Astrocyte of the spinal cord (primary cell): Measurements from ENCODE around the gene STARD13.
A peak's percentile ranks its signal among the peaks of the same experiment; 100 is the strongest.

Source experiments
- DNase-seq: peaks from one replicate; pipeline ENCODE4 v3.0.0; 2011; ENCODE audit warnings: low read depth, low spot score
- H3K4me3 ChIP-seq: 2 replicates; pipeline ENCODE4 v1.5.1; 2011; ENCODE audit warnings: low read depth, mild to moderate bottlenecking, low read length, moderate library complexity
- CTCF ChIP-seq: IDR thresholded peaks from 2 replicates; pipeline ENCODE4 v1.5.1; 2012; ENCODE audit warnings: low read depth, mild to moderate bottlenecking, low read length, inconsistent platforms
- in situ Hi-C: cut with HindIII; loops from 2 replicates; pipeline ENCODE4 v1.10.0; 2017; ENCODE audit warnings: low sequenced_read_pairs

Gene STARD13

DNA sequence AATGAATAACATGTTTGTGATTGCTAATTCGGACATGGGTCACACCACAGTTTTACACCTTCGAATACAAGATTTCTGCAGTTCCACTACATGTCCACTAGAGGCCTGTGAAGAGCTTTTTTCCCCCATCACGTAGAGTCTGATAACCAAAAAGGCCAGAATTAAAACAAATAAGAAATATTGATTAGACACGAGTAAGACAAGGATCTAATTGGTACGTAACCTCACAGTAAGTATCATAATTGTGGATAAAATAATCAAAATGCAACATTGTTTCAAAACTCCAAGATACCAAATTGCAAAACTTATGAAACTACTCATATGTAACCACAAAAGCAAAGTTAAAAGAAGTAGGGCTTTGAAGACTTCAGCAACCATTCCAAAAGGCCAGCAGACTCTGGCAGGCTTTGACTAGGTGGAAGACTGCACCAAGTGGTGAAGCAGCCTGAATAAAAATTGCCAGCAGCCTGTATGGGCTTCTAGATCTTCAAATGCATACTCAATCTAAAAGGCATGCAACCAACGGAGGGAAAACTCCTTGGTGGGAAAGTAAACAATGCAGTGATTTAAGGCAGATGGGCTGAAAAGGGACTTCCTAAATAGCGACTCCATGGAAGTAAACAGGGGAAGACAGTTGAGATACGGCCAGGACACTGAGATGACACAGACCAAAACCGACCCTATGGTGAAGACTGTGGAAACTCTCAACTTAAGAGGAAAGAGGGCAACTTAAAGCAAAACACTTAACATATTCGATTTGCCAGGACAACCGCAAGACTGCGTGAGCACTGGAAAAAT lies 56.7 kb downstream of the STARD13 start:
- DNase-seq = peak; percentile 85
- H3K4me3 ChIP-seq = no peak overlapping the region
- peak; percentile 93 for TF ChIP-seq CTCF
- in situ Hi-C loops = no loop called here

DNA sequence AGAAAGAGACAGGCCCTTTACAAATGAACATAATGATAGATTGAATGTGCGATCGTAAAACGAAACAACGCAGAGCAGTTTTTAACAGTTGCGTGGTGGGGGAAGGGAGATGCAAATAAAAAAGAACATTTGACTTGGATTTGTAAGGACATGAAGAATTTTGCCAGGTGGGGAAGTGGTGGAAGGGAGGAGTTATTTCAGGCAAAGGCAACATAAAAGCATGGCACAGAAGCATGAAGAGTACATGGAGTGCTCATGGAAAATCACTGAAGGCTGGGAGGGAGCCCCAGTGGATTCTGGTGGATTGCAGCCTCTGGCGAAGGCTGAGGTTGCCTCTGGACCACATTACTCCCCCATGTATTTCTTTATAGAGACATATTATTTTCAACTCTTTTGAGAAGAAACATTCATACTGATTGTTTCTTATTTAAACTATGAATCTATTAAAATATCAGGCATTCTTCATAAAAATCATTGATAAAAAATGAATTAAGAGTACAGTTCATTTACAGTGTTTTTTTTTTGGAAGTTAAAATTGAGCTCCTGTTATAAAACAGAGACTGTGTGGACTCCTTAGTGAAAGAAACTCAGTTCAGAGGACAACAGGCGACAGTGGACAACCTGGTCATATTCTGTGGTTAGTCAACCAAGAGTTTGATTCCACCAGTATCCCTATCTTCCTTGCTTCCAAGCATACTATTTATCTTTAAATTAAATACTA lies 57.5 kb downstream of the STARD13 start:
- DNase-seq = no peak
- TF ChIP-seq CTCF = no peak
- H3K4me3 ChIP-seq = no peak overlapping the region
- in situ Hi-C loops = no loop called here

- in situ Hi-C loops = no loop called here
- no peak overlapping the region for H3K4me3 ChIP-seq
- peak; percentile 72 for DNase-seq
- no peak for TF ChIP-seq CTCF
Observed at GRCh38 chr13:33224686-33225085, 60.9 kb downstream of the STARD13 start.

DNA sequence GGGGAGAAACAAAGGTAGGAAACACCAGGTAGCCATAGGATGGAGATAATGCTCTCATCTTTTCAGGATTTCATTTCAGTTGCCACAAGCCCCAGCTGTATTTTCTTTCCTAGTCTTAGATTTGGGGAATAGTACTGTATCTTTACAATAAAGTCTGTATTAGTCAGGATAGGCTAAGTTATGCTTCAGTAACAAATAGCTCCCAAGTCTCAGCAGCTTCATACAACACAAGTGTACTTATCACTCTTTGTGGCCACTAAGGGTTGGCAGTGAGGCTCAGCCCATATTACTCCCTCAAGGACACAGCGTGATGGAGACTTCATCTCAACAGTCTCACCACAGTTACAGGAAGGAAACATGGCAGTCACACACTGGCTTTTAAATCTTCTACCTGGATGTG lies 61.4 kb downstream of the STARD13 start:
- no peak for DNase-seq
- H3K4me3 ChIP-seq = no peak overlapping the region
- no peak for TF ChIP-seq CTCF
- in situ Hi-C loops = no loop called here

DNA sequence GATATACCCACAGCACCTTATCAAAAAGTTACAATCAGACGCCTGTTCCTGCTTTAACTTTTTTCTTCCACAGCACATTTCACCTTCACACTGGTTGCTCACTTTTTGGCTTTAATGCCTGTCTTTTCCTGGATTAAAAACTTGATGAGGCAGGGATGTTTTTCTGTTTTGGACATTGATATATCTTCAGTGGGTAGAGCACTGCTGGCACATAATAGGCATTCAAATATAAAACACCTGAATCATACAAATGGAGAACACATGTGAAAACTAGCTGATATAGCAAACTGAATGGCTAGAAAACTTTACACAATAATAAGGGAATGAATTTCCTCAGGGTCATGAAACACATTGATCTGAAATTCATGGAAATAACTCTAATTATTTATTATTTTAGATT lies 65.6 kb downstream of the STARD13 start:
- no peak for DNase-seq
- no peak for TF ChIP-seq CTCF
- in situ Hi-C loops = no loop called here
- no peak overlapping the region for H3K4me3 ChIP-seq

DNA sequence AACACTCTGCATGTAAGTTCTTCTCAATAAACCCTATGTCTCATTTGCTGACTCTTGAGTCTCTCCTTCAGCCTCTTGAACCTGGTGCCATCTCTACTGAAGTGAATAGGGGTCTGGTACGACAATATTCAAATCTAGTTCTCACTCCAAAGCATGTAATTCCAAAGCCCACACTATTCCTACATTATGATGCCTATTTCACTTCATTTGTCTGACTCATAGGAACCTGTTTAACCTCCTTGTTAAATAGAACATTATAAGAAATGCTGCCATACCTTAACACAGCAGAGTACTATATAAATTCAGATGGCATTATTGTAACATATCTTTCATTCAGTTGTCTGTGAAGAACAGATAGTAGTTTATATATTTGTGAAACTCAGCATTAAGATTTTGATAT lies 67.1 kb downstream of the STARD13 start:
- TF ChIP-seq CTCF = no peak
- no peak for DNase-seq
- H3K4me3 ChIP-seq = no peak overlapping the region
- in situ Hi-C loops = no loop called here
